Heart right ventricle (tissue), 16 donors: ENCODE results near the gene KCNH1. TPM values are rescaled to one million over a fixed set of nuclear protein-coding genes. Genes with fewer than 3 reads are reported as not detected.

Experiments used
- ATAC-seq, 8 donors: fragments of 200-7000 bp; cut with Tn5 transposase; one replicate each; pipeline ENCODE4 v1.9.1; 2020; ENCODE audit warnings: mild to moderate bottlenecking in 8 of 8, moderate library complexity in 8 of 8, moderate number of reproducible peaks in 1 of 8
- DNase-seq, 2 donors: peaks; one replicate each; pipeline ENCODE4 v3.0.0-alpha.2; 2020
- H3K27ac ChIP-seq, 10 donors: fragments of 200-600 bp; sonication (generic) in 2 of 10; one replicate each; pipeline versions ENCODE4 v1.5.0 to v1.8.0; 2020 to 2022; ENCODE audit warnings: mild to moderate bottlenecking in 3 of 10
- H3K27me3 ChIP-seq, 7 donors: fragments of 200-600 bp; one replicate each; pipeline ENCODE4 v1.8.0; 2021 to 2022; ENCODE audit warnings: mild to moderate bottlenecking in 2 of 7
- H3K36me3 ChIP-seq, 9 donors: fragments of 200-600 bp; sonication (generic) in 1 of 9; one replicate each; pipeline versions ENCODE4 v1.5.0 to v1.8.0; 2020 to 2022; ENCODE audit warnings: mild to moderate bottlenecking in 2 of 9
- H3K4me1 ChIP-seq, 9 donors: fragments of 200-600 bp; sonication (generic) in 1 of 9; one replicate each; pipeline versions ENCODE4 v1.5.0 to v1.8.0; 2020 to 2022; ENCODE audit warnings: mild to moderate bottlenecking in 4 of 9
- H3K4me3 ChIP-seq, 10 donors: fragments of 200-600 bp; sonication (generic) in 2 of 10; one replicate each; pipeline versions ENCODE4 v1.5.0 to v1.8.0; 2020 to 2022; ENCODE audit warnings: mild to moderate bottlenecking in 7 of 10, moderate library complexity in 2 of 10
- H3K9me3 ChIP-seq, 11 donors: fragments of 200-600 bp in 10 of 11; sonication (generic) in 2 of 11; one replicate each; pipeline versions ENCODE4 v1.5.0 to v1.8.0; 2013 to 2022; ENCODE audit warnings: mild to moderate bottlenecking in 2 of 11, control low read depth in 1 of 11, moderate library complexity in 1 of 11
- CTCF ChIP-seq, 9 donors: fragments of 200-600 bp; sonication (generic) in 2 of 9; IDR thresholded peaks; one replicate each; pipeline versions ENCODE4 v1.5.0 to v1.8.0; 2021 to 2022; ENCODE audit warnings: antibody characterized with exemption in 9 of 9, mild to moderate bottlenecking in 5 of 9, moderate library complexity in 1 of 9
- WGBS, 2 donors: extraction: QIAGEN DNeasy Blood & Tissue Kit; methylation state at CpG; one replicate each; pipeline ENCODE4 v1.1.7; 2013; ENCODE audit warnings: inconsistent platforms in 1 of 2; 5-methylcytosine and 5-hydroxymethylcytosine counted together
- intact Hi-C, 10 donors: fragments of 100-400 bp; cut with DNase I; formaldehyde crosslinking; loops; one replicate each; pipeline versions ENCODE4 v1.11.1 to v1.14.2; 2022
- polyA plus RNA-seq, 2 donors: library from polyadenylated mRNA; stranded (reverse); fragments of 200-250 nt; gene quantifications; one replicate each; pipeline ENCODE4 v1.2.3, GENCODE V29; 2013
- total RNA-seq, 10 donors: library from RNA; stranded (reverse); fragmentation: NEBNext Ultra II Directional in 3 of 10; extraction: Animal tissue kit (Norgen Biotek cat#: 25700) in 3 of 10; gene quantifications; one replicate each; pipeline versions ENCODE4 v1.2.1 to v1.2.4, GENCODE V29; 2021 to 2023
- donor health status: Arrhythmogenic right ventricular cardiomyopathy.
- donor health status: ischemic (EF 13 %, LVEDD 7.1; RV severe dilation, severe dysfunction).
- donor health status: healthy with polysubstance abuse.
- donor health status: DM: no; HTN: yes; CAD: no.
- donor health status: DM: no; HTN: no; CAD: no.
- donor health status: ischemic (EF 25% LVEDD 6.9; RV normal size, moderate dysfunction).
- donor health status: ischemic (EF 25% LVEDD 5.7; RV mildly dilated, moderate dysfunction).
- donor health status: healthy.
- donor health status: DM: yes; HTN: yes; CAD: no.
- donor health status: Ischemic cardiomyopathy.
- donor health status: ischemic (EF 35%, LVEDD 5.7; RV mildly dilated, moderate dysfunction).
- donor health status: nonischemic (EF 11% LVEDD 7.7; RV severe dilation, severe dysfunction).
- donor health status: DM: yes; HTN: yes; CAD: no.
- donor health status: PGD.
- donor health status: ischemic (EF 29% LVEDD 5.4; RV normal size, mild dysfunction).
- donor health status: nonischemic (EF 23%, LVEDD 6.1; RV moderate dilation, normal function).

The KCNH1 gene
- total and polyA plus RNA-seq, 12 donors = 0.09 TPM; not detected in 11

- Histone ChIP-seq H3K27me3 (peaks cover 0 to 10% (median 0%) of the 10 kb centered on the region in 7 donors), H3K9me3 (peaks cover 0 to 17% (median 0%) of the 10 kb centered on the region in 11 donors), H3K36me3 (no peaks in the 10 kb centered on the region), H3K27ac (no peak overlapping the region), H3K4me3 (no peak overlapping the region), H3K4me1 (no peaks in the 10 kb centered on the region)
- WGBS, 2 donors = 89 to 92% methylated on average over 22 of the region's 22 CpGs
- ATAC-seq (no peak), DNase-seq (no peak)
- no peak for TF ChIP-seq CTCF (IDR thresholded peaks at IDR 0.05)
- intact Hi-C loops = no loop called here
Observed at GRCh38 chr1:211111351-211111750, 22.6 kb downstream of the KCNH1 start.

- Histone ChIP-seq H3K27ac (no peak overlapping the region), H3K4me3 (no peak overlapping the region), H3K4me1 (no peaks in the 10 kb centered on the region), H3K36me3 (no peaks in the 10 kb centered on the region), H3K9me3 (no peaks in the 10 kb centered on the region), H3K27me3 (peaks cover 0 to 11% (median 0%) of the 10 kb centered on the region in 7 donors)
- WGBS, 2 donors = 56 to 60% methylated on average over 2 of the region's 2 CpGs
- intact Hi-C loops = no loop called here
- DNase-seq (no peak), ATAC-seq (no peak)
- TF ChIP-seq CTCF (IDR thresholded peaks at IDR 0.05) = no peak
Observed at GRCh38 chr1:211101481-211101880, 32.5 kb downstream of the KCNH1 start.

- no peak for TF ChIP-seq CTCF (IDR thresholded peaks at IDR 0.05)
- Histone ChIP-seq H3K27ac (no peak overlapping the region), H3K4me3 (no peak overlapping the region), H3K27me3 (peaks cover 0 to 9% (median 0%) of the 10 kb centered on the region in 7 donors), H3K9me3 (no peaks in the 10 kb centered on the region), H3K36me3 (no peaks in the 10 kb centered on the region), H3K4me1 (no peaks in the 10 kb centered on the region)
- ATAC-seq = no peak
- no peak for DNase-seq
- 64 to 75% methylated on average over 5 of the region's 5 CpGs for WGBS, 2 donors
- intact Hi-C loops = no loop called here
Observed at GRCh38 chr1:211099393-211099792, 34.6 kb downstream of the KCNH1 start.

- DNase-seq = no peak
- H3K27me3 ChIP-seq = peaks cover 0 to 8% (median 0%) of the 10 kb centered on the region in 7 donors
- no peaks in the 10 kb centered on the region for H3K4me1 ChIP-seq
- H3K4me3 ChIP-seq = no peak overlapping the region
- ATAC-seq = no peak
- no peak for TF ChIP-seq CTCF (IDR thresholded peaks at IDR 0.05)
- 59 to 75% methylated on average over 2 of the region's 2 CpGs for WGBS, 2 donors
- no peaks in the 10 kb centered on the region for H3K9me3 ChIP-seq
- intact Hi-C loops = no loop called here
- no peaks in the 10 kb centered on the region for H3K36me3 ChIP-seq
- H3K27ac ChIP-seq = no peak overlapping the region
Observed at GRCh38 chr1:211095381-211095780, 38.6 kb downstream of the KCNH1 start.
